Measurements from ENCODE around the gene TMC4. TPM values are rescaled to one million over a fixed set of nuclear protein-coding genes. Genes with fewer than 3 reads are reported as not detected.
"Not testable (repeated sequence)": the region's sequence is repeated elsewhere in the genome, so short reads cannot be mapped to it uniquely, and the experiment has no call there.

TMC4 gene
- total RNA-seq, 4 donors from 2014 or later, result 38.0 to 281 (median 232) TPM

DNA sequence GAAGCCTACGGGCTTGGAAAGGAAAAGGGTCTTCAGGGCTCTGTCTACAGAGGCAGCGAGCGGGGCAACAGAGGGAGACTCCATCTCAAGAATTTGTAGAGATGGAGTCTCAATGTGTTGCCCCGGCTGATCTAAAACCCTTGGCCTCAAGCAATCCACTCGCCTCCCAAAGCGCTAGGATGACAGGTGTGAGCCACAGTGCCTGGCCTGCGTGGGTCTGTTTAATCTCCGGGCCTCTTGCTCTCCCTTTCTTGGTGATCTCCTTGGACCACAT, 35.8 kb upstream of the TMC4 start:
- peaks cover 10 to 63% (median 19%) of the 10 kb centered on the region in 4 donors for H3K4me1 ChIP-seq
- H3K9me3 ChIP-seq, result no peaks in the 10 kb centered on the region
- TF ChIP-seq POLR2A (IDR thresholded peaks at IDR 0.05), result no peak
- TF ChIP-seq, protein P1, sequence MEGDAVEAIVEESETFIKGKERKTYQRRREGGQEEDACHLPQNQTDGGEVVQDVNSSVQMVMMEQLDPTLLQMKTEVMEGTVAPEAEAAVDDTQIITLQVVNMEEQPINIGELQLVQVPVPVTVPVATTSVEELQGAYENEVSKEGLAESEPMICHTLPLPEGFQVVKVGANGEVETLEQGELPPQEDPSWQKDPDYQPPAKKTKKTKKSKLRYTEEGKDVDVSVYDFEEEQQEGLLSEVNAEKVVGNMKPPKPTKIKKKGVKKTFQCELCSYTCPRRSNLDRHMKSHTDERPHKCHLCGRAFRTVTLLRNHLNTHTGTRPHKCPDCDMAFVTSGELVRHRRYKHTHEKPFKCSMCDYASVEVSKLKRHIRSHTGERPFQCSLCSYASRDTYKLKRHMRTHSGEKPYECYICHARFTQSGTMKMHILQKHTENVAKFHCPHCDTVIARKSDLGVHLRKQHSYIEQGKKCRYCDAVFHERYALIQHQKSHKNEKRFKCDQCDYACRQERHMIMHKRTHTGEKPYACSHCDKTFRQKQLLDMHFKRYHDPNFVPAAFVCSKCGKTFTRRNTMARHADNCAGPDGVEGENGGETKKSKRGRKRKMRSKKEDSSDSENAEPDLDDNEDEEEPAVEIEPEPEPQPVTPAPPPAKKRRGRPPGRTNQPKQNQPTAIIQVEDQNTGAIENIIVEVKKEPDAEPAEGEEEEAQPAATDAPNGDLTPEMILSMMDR (IDR thresholded peaks at IDR 0.05), result no peak
- peak overlapping the region; percentile 70 to 87 (median 76) for H3K27ac ChIP-seq
- H3K4me3 ChIP-seq, result no peak overlapping the region
- peaks cover 0 to 44% (median 0%) of the 10 kb centered on the region in 3 donors for H3K36me3 ChIP-seq
- H3K27me3 ChIP-seq, result no peaks in the 10 kb centered on the region
- DNase-seq, result no peak

DNA sequence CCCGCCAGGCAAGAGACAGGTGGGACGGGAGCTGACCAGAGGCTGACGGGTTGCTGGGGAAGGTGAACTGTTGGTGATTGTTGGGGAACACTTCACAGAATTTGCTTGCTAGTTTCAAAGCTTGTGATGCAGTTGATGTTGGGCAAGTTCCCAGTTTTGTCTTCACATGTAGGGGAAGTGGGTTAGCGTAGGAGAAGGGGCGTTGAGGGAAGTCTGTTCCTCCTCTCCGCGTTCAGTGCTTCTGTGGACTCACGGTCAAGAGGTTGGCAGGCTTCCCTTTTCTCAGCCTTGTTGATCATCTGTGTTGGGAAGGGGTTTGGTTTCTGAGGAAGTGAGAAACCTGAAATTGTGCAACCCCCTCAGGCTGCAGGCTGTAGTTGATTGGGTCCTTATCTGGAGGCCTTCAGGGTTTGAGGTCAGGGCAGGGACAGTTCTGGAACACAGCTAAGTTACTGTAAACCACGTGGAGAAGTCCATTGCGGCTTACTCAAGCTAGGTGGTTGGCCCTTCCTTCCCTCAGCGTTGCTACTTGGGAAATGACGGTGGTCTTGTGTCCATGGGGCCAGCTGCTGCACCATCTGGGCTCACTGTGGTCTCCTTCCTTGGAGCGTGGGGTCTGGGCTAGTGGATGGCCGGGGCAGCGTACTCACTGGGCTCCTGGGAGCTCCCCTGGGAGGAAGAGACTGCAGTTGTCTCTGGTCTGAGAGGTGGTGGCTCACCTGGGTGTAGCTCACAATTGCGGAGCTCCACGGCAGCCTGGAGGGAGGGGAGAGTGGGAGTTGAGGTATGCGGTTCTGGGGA, 35.2 kb upstream of the TMC4 start:
- peaks cover 10 to 68% (median 22%) of the 10 kb centered on the region in 4 donors for H3K4me1 ChIP-seq
- TF ChIP-seq, protein P1 (IDR thresholded peaks at IDR 0.05), result no peak
- TF ChIP-seq POLR2A (IDR thresholded peaks at IDR 0.05), result no peak
- no peak overlapping the region for H3K4me3 ChIP-seq
- peaks cover 0 to 49% (median 0%) of the 10 kb centered on the region in 3 donors for H3K36me3 ChIP-seq
- peak in 2 of 3 donors; percentile 62 to 82 for DNase-seq
- H3K27me3 ChIP-seq, result no peaks in the 10 kb centered on the region
- peak overlapping the region; percentile 70 to 87 (median 76) for H3K27ac ChIP-seq
- no peaks in the 10 kb centered on the region for H3K9me3 ChIP-seq

DNA sequence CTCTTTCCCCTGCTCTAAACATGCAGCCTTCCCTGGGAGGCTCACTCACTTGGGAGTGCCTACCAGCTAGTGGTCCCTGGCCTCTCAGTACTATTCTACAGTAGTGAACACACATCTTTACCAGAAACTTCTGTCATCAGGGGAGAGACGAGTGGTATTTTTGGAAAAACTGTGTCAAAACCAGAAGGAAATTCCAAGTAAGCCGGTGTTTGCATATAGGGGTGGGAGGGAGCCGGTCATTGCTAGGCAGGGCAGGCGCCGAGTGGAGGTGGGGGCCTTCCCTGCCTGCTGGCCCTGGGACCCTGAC, 34.7 kb upstream of the TMC4 start:
- peaks cover 0 to 55% (median 0%) of the 10 kb centered on the region in 3 donors for H3K36me3 ChIP-seq
- TF ChIP-seq, protein P1 (IDR thresholded peaks at IDR 0.05), result no peak
- no peak for TF ChIP-seq POLR2A (IDR thresholded peaks at IDR 0.05)

DNA sequence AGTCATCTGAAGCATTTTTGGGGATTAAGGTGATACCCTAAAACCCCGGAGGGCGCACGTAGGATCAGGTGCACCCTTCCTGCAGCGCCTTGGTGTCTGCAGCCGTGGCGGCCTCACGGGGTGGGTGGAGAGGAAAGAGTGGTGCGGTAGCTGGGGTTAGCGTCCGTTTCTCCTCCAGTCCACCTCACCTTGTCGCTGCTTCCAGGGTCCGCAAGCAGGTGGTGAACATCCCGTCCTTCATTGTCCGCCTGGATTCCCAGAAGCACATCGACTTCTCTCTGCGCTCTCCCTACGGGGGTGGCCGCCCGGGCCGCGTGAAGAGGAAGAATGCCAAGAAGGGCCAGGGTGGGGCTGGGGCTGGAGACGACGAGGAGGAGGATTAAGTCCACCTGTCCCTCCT, 34.2 kb upstream of the TMC4 start:
- Histone ChIP-seq H3K4me1 (peaks cover 10 to 78% (median 28%) of the 10 kb centered on the region in 4 donors), H3K27ac (peak overlapping the region; percentile 32 to 87 (median 70))
- DNase-seq, result not testable (repeated sequence)

More for the DNA sequence above, 34.7 kb upstream of the TMC4 start:
- Histone ChIP-seq H3K4me1 (peaks cover 10 to 73% (median 26%) of the 10 kb centered on the region in 4 donors), H3K9me3 (no peaks in the 10 kb centered on the region), H3K4me3 (no peak overlapping the region), H3K27ac (peak overlapping the region; percentile 32 to 87 (median 70)), H3K27me3 (no peaks in the 10 kb centered on the region)
- DNase-seq, result no peak

DNA sequence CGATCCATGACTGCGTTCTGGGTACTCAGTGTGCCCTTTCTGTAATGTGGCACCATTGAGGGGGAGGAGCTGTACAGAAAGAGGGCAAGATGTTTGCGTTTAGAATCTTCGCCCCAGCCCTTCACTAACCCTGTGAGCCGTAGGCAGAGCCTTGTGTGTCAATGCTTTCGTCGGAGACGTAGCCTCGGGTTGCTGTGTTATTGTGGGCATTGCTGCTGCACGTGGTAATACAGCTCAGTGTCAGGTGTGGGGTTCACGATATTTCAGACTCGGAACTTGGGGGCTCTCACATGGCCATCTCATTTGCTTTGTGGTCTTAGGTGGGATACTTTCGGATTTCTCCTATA, 33.8 kb upstream of the TMC4 start:
- Histone ChIP-seq H3K36me3 (peaks cover 0 to 63% (median 0%) of the 10 kb centered on the region in 3 donors), H3K27me3 (no peaks in the 10 kb centered on the region), H3K4me3 (peak overlapping the region in 1 of 4 donors; percentile 11), H3K4me1 (peaks cover 10 to 82% (median 30%) of the 10 kb centered on the region in 4 donors), H3K27ac (peak overlapping the region; percentile 32 to 87 (median 54)), H3K9me3 (no peaks in the 10 kb centered on the region)
- DNase-seq, result no peak
- TF ChIP-seq POLR2A (IDR thresholded peaks at IDR 0.05), result no peak
- TF ChIP-seq, protein P1 (IDR thresholded peaks at IDR 0.05), result no peak

More for the DNA sequence above, 34.2 kb upstream of the TMC4 start:
- H3K27me3 ChIP-seq, H3K9me3 ChIP-seq: not testable (repeated sequence)
- Histone ChIP-seq H3K4me3 (peak overlapping the region in 1 of 4 donors; percentile 11), H3K36me3 (peaks cover 0 to 59% (median 0%) of the 10 kb centered on the region in 3 donors)

DNA sequence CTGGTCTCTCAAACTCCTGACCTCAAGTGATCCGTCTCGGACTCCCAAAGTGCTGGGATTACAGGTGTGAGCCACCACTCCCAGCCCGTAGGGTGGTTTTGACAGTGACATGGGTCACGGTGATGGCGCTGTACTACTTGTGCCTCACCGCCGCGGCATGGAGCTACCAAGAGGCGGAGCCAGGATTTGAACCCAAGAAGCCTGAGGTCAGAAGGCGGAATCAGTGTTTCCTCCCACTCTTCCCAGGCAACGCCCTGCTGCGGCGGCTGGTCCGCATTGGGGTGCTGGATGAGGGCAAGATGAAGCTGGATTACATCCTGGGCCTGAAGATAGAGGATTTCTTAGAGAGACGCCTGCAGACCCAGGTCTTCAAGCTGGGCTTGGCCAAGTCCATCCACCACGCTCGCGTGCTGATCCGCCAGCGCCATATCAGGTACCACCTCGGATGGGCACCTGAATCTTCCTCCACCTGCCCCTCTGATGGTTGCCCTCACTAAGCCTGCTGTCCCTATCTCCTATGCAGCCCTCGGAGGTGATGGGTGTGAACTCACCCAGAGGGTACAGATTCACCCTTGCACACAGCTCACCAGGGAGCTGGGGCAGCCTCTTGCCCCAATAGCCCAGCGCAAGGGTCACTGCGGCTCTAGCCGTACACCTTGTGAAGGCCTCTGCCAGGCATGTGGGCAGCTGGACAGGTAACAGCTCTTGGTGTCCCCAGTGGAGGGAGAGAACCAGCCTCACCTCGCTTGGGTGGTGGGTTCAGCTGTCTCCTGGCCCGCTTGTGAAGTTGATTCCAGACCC, 33.3 kb upstream of the TMC4 start:
- H3K4me1 ChIP-seq, result peaks cover 10 to 87% (median 35%) of the 10 kb centered on the region in 4 donors
- H3K4me3 ChIP-seq, result peak overlapping the region in 1 of 4 donors; percentile 11
- peak overlapping the region in 3 of 4 donors; percentile 38 to 87 (median 70) for H3K27ac ChIP-seq
- H3K27me3 ChIP-seq, result no peaks in the 10 kb centered on the region
- DNase-seq, result no peak
- no peaks in the 10 kb centered on the region for H3K9me3 ChIP-seq
- H3K36me3 ChIP-seq, result peaks cover 0 to 63% (median 0%) of the 10 kb centered on the region in 3 donors
- no peak for TF ChIP-seq POLR2A (IDR thresholded peaks at IDR 0.05)
- TF ChIP-seq, protein P1 (IDR thresholded peaks at IDR 0.05), result no peak

Data from Peyer's patch (tissue), 4 donors.